Tibial artery (tissue), 4 donors: ENCODE data around the gene INTS7.

Experiments
- DNase-seq, 2 donors: peaks; one replicate each; pipeline ENCODE4 v3.0.0-alpha.2; 2019
- H3K27ac ChIP-seq, 2 donors: fragments of 200-600 bp; sonication (generic) in 1 of 2; 1 replicate in 1 of 2; 2 replicates in 1 of 2; pipeline ENCODE4 v1.5.1; 2018 to 2019; ENCODE audit warnings: mild to moderate bottlenecking in 1 of 2
- H3K27me3 ChIP-seq, 2 donors: fragments of 200-600 bp; sonication (generic) in 1 of 2; one replicate each; pipeline versions ENCODE4 v1.5.1 to v1.6.0; 2016 to 2019
- H3K36me3 ChIP-seq, 3 donors: fragments of 200-600 bp; sonication (generic) in 2 of 3; one replicate each; pipeline ENCODE4 v1.5.1; 2016 to 2019; ENCODE audit warnings: mild to moderate bottlenecking in 2 of 3
- H3K4me1 ChIP-seq, 4 donors: fragments of 200-600 bp; sonication (generic) in 2 of 4; 1 replicate in 3 of 4; 2 replicates in 1 of 4; pipeline ENCODE4 v1.5.1; 2016 to 2019
- H3K4me3 ChIP-seq, 2 donors: fragments of 200-600 bp; sonication (generic) in 1 of 2; 1 replicate in 1 of 2; 2 replicates in 1 of 2; pipeline ENCODE4 v1.5.1; 2018 to 2019; ENCODE audit warnings: mild to moderate bottlenecking in 2 of 2
- H3K9me3 ChIP-seq, 3 donors: fragments of 200-600 bp; sonication (generic) in 1 of 3; one replicate each; pipeline ENCODE4 v1.5.1; 2016 to 2019
- intact Hi-C: fragments of 100-400 bp; cut with DNase I; formaldehyde crosslinking; loops from one replicate; pipeline ENCODE4 v1.15.0; 2023; ENCODE audit warnings: low total_unique reads
- TF ChIP-seq, protein P1 (sequence below), 2 experiments: fragments of 200-600 bp in 1 of 2; fragments of 450-650 bp in 1 of 2; IDR thresholded peaks; one replicate each; pipeline ENCODE4 v1.5.1; 2017 to 2019; ENCODE audit warnings: antibody characterized with exemption in 2 of 2, mild to moderate bottlenecking in 1 of 2, moderate library complexity in 1 of 2

INTS7 gene

GRCh38 chr1:212010004-212010403, 25.4 kb downstream of the INTS7 start:
- TF ChIP-seq, protein P1, sequence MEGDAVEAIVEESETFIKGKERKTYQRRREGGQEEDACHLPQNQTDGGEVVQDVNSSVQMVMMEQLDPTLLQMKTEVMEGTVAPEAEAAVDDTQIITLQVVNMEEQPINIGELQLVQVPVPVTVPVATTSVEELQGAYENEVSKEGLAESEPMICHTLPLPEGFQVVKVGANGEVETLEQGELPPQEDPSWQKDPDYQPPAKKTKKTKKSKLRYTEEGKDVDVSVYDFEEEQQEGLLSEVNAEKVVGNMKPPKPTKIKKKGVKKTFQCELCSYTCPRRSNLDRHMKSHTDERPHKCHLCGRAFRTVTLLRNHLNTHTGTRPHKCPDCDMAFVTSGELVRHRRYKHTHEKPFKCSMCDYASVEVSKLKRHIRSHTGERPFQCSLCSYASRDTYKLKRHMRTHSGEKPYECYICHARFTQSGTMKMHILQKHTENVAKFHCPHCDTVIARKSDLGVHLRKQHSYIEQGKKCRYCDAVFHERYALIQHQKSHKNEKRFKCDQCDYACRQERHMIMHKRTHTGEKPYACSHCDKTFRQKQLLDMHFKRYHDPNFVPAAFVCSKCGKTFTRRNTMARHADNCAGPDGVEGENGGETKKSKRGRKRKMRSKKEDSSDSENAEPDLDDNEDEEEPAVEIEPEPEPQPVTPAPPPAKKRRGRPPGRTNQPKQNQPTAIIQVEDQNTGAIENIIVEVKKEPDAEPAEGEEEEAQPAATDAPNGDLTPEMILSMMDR (IDR thresholded peaks at IDR 0.05): no peak
- Histone ChIP-seq H3K36me3 (peaks cover 3 to 21% (median 15%) of the 10 kb centered on the region in 3 donors), H3K9me3 (no peaks in the 10 kb centered on the region), H3K4me3 (no peak overlapping the region), H3K27me3 (no peaks in the 10 kb centered on the region), H3K27ac (no peak overlapping the region), H3K4me1 (no peaks in the 10 kb centered on the region)
- DNase-seq: no peak
- intact Hi-C loops: no loop called here

DNA sequence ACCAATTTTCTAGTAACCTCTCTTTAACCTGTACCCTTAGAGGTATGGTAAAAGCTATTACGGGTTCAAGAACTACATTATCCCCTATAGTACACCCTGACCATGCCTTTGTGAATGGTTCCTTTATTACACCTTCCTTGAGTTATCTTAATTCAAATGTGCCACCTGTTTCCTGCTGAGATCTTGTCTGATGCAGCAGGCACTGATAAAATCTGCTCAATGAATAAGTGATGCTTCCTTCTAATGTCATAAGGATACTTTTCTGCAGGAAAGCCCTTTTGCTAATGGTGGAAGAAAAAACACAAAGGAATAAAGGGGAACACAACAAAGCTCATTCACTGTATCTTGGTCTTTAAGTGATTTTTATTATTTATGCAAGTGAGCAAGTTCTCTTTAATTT, 25.8 kb downstream of the INTS7 start:
- Histone ChIP-seq H3K9me3 (no peaks in the 10 kb centered on the region), H3K4me1 (no peaks in the 10 kb centered on the region), H3K27ac (no peak overlapping the region), H3K4me3 (no peak overlapping the region), H3K27me3 (no peaks in the 10 kb centered on the region), H3K36me3 (peaks cover 6 to 24% (median 10%) of the 10 kb centered on the region in 3 donors)
- TF ChIP-seq, protein P1 (IDR thresholded peaks at IDR 0.05): no peak
- DNase-seq: no peak
- intact Hi-C loops: no loop called here

GRCh38 chr1:212007886-212008285, 27.5 kb downstream of the INTS7 start:
- Histone ChIP-seq H3K36me3 (peaks cover 6 to 29% (median 12%) of the 10 kb centered on the region in 3 donors), H3K4me3 (no peak overlapping the region), H3K27ac (no peak overlapping the region), H3K9me3 (no peaks in the 10 kb centered on the region), H3K4me1 (no peaks in the 10 kb centered on the region), H3K27me3 (no peaks in the 10 kb centered on the region)
- intact Hi-C loops: no loop called here
- DNase-seq: no peak
- TF ChIP-seq, protein P1 (IDR thresholded peaks at IDR 0.05): no peak

DNA sequence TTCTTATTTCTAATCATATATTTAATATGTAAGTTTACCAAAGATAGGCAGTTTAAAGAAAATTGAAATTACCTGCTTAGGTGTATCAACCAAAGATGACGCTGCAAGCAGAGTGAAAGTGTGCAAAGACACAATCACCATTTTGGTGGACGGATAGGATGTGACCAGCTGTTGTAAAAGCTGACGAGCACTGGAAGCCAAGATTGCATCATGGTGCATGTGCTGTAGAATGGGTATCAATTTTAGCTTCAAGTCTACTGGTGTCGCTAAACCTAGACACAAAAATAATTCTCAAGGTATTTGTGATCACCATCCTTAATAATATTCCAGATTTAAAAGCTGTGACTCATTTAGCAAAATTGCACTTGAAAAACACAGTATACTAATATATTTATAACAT, 28.2 kb downstream of the INTS7 start:
- DNase-seq: no peak
- TF ChIP-seq, protein P1 (IDR thresholded peaks at IDR 0.05): no peak
- no peaks in the 10 kb centered on the region for H3K9me3 ChIP-seq
- no peaks in the 10 kb centered on the region for H3K27me3 ChIP-seq
- intact Hi-C loops: no loop called here
- no peaks in the 10 kb centered on the region for H3K4me1 ChIP-seq
- no peak overlapping the region for H3K4me3 ChIP-seq
- no peak overlapping the region for H3K27ac ChIP-seq
- peaks cover 6 to 29% (median 12%) of the 10 kb centered on the region in 3 donors for H3K36me3 ChIP-seq

GRCh38 chr1:212004895-212005608, 30.3 kb downstream of the INTS7 start:
- no peaks in the 10 kb centered on the region for H3K9me3 ChIP-seq
- peaks cover 6 to 26% (median 12%) of the 10 kb centered on the region in 3 donors for H3K36me3 ChIP-seq
- H3K27me3 ChIP-seq: no peaks in the 10 kb centered on the region
- DNase-seq: no peak
- H3K4me3 ChIP-seq: no peak overlapping the region
- H3K4me1 ChIP-seq: no peaks in the 10 kb centered on the region
- intact Hi-C loops: no loop called here
- TF ChIP-seq, protein P1 (IDR thresholded peaks at IDR 0.05): no peak
- H3K27ac ChIP-seq: no peak overlapping the region
